Esophagus squamous epithelium (tissue), 4 donors: ENCODE results near the gene MSL1.

Experiments used
- POLR2A ChIP-seq, 4 donors: fragments of 450-650 bp; IDR thresholded peaks; one replicate each; pipeline ENCODE4 v1.6.1; 2017; ENCODE audit warnings: antibody characterized with exemption in 4 of 4, mild to moderate bottlenecking in 4 of 4, moderate library complexity in 3 of 4
- TF ChIP-seq, protein P1 (sequence below), 6 experiments: fragments of 450-650 bp in 4 of 6; fragments of 200-600 bp in 2 of 6; sonication (generic) in 2 of 6; IDR thresholded peaks; one replicate each; pipeline ENCODE4 v1.5.1; 2016 to 2019; ENCODE audit warnings: antibody characterized with exemption in 6 of 6, mild to moderate bottlenecking in 4 of 6, moderate library complexity in 4 of 6

DNA sequence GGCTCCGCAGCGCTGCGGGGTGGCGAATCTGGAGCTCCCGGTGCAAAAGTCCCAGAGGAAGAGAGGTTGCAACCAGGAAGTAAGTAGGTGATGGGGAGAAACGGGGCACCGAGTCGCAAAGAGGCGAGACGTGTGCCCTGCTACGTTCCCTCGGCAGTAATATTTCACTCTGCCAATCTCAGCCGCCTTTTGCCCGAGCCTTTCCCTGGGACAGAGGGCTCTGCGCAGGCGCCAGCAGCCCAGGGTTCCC is 21.4 kb upstream of the MSL1 start, which contains the start of gene NR1D1:
- TF ChIP-seq, protein P1, sequence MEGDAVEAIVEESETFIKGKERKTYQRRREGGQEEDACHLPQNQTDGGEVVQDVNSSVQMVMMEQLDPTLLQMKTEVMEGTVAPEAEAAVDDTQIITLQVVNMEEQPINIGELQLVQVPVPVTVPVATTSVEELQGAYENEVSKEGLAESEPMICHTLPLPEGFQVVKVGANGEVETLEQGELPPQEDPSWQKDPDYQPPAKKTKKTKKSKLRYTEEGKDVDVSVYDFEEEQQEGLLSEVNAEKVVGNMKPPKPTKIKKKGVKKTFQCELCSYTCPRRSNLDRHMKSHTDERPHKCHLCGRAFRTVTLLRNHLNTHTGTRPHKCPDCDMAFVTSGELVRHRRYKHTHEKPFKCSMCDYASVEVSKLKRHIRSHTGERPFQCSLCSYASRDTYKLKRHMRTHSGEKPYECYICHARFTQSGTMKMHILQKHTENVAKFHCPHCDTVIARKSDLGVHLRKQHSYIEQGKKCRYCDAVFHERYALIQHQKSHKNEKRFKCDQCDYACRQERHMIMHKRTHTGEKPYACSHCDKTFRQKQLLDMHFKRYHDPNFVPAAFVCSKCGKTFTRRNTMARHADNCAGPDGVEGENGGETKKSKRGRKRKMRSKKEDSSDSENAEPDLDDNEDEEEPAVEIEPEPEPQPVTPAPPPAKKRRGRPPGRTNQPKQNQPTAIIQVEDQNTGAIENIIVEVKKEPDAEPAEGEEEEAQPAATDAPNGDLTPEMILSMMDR (IDR thresholded peaks at IDR 0.05): no peak
- TF ChIP-seq POLR2A (IDR thresholded peaks at IDR 0.05): peak in 3 of 4 donors; percentile 64 to 98 (median 95)
